ENCODE measurements around the gene PDE4C.
"Not testable (repeated sequence)": the region's sequence is repeated elsewhere in the genome, so short reads cannot be mapped to it uniquely, and the experiment has no call there.

Gene PDE4C

GRCh38 chr19:18209912-18210311 is 16.3 kb downstream of the PDE4C start:
- H3K27me3 ChIP-seq (ENCODE audit: control insufficient read depth, insufficient read depth, low read length); H3K27ac ChIP-seq (ENCODE audit: low read depth, low read length); H3K36me3 ChIP-seq (ENCODE audit: control insufficient read depth, insufficient read depth, low read length); H3K9ac ChIP-seq (ENCODE audit: low read length); H3K4me1 ChIP-seq (ENCODE audit: control insufficient read depth, insufficient read depth, low read length); H3K4me3 ChIP-seq (ENCODE audit: low read length): not testable (repeated sequence)

DNA sequence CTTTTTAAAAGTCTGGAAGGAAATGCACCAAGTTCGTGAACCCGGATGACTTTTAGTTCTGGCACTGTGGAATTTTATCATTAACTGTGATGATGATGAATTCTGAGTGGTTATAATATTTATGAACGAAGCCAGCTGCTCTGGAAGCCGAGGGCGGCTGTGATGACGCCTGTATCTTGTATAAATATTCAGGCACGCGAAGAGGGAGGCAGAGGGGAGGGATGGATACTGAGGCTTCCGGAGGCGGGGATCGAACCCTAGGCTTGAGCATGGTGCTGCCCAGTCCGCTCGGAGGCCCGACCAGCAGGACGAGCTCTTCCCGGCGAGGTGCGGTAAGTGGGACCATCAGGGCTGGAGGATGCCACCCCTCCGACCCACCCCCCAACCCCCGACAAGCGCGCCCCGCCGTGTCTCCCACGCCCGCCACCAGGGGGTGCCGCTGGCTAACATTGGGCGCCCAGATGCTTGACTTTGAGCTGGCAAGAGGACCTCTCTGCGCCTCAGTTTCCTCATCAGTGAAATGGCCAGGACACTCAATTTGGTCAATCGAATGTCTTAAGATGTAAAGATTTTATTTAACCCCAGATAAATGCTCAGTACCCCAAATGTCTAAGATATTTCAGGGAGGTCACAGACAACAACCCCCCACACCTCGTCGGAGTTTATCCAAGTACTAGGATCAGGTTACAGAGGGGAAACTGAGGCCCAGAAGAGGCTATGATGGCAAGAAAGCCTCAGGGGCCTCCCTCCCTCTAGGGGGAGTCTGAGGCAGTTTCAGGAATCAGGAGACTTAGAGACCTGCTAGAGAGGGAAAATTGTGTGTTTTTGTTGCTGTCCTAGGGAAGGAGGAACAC is 17.9 kb downstream of the PDE4C start:
- Histone ChIP-seq H3K9ac (ENCODE audit: low read length) (no peak overlapping the region), H3K4me3 (ENCODE audit: low read length) (no peak overlapping the region), H3K27ac (ENCODE audit: low read depth, low read length) (no peak overlapping the region), H3K4me1 (ENCODE audit: control insufficient read depth, insufficient read depth, low read length) (peaks cover 10% of the 10 kb centered on the region), H3K27me3 (ENCODE audit: control insufficient read depth, insufficient read depth, low read length) (no peaks in the 10 kb centered on the region), H3K36me3 (ENCODE audit: control insufficient read depth, insufficient read depth, low read length) (no peaks in the 10 kb centered on the region)

DNA sequence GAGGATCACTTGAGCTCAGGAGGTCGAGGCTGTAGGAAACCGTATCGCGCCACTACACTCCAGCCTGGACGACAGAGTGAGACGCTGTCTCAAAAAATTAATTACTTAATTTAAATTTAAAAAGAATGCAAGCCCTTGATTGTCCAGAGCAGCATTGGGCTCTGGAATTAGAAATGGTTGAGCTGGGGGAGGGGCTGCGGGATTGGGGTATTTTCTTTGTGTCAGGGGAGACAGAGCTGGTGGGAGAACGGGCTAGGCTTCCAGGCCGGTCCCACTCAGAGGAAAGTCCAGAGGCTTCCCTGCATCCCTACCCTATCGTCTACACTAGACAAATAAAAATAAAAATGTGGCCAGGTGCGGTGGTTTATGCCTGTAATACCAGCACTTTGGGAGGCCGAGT is 20.2 kb downstream of the PDE4C start:
- H3K9ac ChIP-seq (ENCODE audit: low read length), result no peak overlapping the region

DNA sequence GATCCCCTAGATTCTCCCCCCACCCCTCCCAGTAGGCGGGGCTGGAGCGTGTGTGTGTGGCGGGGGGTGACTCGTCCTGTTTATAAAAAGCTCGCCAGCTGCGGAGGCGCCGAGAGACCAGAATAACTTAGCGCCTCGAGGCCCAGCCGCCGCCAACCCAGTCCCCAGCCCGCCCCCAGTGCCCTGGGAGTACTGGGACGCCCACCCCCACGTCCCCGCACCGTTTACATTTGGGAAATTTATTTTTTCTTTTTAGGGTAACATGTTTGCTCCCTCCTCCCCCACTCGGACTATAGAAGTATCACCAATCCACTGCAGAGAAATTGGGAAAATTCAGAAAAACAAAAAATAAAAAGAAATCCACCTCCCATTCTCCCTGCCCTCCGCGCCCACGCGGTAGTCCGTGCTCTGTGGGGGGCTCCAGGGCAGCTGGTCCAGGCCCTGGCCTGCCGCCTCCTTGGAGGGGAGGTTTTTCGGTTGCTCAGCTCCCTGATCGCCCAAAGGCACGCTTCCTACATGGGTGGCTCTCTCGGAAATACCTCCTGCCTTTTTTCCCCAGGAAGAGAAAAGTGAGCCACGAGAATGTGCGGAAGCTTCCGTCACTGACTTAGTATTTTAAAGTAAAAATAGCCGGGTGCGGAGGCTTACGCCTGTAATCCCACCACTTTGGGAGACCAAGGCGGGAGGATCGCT is 20.9 kb downstream of the PDE4C start:
- Histone ChIP-seq H3K4me1 (ENCODE audit: control insufficient read depth, insufficient read depth, low read length) (peaks cover 14% of the 10 kb centered on the region), H3K9ac (ENCODE audit: low read length) (peak overlapping the region; percentile 82), H3K27ac (ENCODE audit: low read depth, low read length) (peak overlapping the region; percentile 97), H3K36me3 (ENCODE audit: control insufficient read depth, insufficient read depth, low read length) (no peaks in the 10 kb centered on the region), H3K27me3 (ENCODE audit: control insufficient read depth, insufficient read depth, low read length) (no peaks in the 10 kb centered on the region), H3K4me3 (ENCODE audit: low read length) (peak overlapping the region; percentile 75)

More for the DNA sequence above, 20.2 kb downstream of the PDE4C start:
- Histone ChIP-seq H3K27ac (ENCODE audit: low read depth, low read length) (no peak overlapping the region), H3K27me3 (ENCODE audit: control insufficient read depth, insufficient read depth, low read length) (no peaks in the 10 kb centered on the region), H3K4me1 (ENCODE audit: control insufficient read depth, insufficient read depth, low read length) (peaks cover 14% of the 10 kb centered on the region), H3K4me3 (ENCODE audit: low read length) (peak overlapping the region; percentile 75), H3K36me3 (ENCODE audit: control insufficient read depth, insufficient read depth, low read length) (no peaks in the 10 kb centered on the region)

DNA sequence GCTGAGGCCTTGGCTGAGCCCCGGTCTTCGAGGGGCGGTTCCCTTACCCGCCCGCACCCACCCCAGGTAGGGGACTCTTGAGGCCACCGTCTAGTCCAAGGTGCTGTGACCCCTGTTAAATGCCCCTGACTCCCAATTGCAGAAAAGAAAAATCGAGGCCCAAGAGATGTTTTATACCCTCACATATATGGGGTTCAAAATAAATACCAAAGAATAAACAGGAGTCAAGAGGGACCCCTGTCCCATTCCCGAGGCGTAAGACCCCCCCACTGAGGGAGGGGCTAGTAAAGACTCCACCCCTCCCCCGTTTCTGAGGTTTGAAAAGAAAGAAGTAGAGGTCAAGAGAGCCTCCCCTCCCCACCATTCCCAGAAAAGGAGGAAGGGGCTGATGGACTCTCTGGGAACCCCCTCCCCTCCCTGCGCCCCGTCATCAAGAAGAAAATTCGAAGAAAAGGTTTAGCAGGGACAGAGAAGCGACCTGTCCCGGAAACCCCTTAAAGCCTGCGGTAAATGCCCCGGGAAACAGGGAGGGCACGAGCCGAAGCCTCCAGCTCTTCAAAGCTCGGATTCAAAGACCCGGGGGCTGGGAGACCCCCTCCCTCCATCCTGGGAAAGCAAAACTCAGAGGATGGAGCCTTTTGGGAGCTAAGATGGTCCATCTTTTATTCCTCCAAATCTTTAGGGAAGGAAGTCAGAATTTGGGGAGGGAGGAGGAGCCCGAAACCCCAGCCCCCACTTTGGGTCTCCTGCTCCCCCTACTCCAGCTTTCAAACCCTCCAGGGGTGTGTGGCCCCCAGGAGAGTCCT is 21.6 kb downstream of the PDE4C start:
- Histone ChIP-seq H3K4me1 (ENCODE audit: control insufficient read depth, insufficient read depth, low read length) (peaks cover 14% of the 10 kb centered on the region), H3K4me3 (ENCODE audit: low read length) (peak overlapping the region; percentile 75), H3K27ac (ENCODE audit: low read depth, low read length) (peak overlapping the region; percentile 97), H3K9ac (ENCODE audit: low read length) (peak overlapping the region; percentile 82), H3K27me3 (ENCODE audit: control insufficient read depth, insufficient read depth, low read length) (no peaks in the 10 kb centered on the region), H3K36me3 (ENCODE audit: control insufficient read depth, insufficient read depth, low read length) (no peaks in the 10 kb centered on the region)

DNA sequence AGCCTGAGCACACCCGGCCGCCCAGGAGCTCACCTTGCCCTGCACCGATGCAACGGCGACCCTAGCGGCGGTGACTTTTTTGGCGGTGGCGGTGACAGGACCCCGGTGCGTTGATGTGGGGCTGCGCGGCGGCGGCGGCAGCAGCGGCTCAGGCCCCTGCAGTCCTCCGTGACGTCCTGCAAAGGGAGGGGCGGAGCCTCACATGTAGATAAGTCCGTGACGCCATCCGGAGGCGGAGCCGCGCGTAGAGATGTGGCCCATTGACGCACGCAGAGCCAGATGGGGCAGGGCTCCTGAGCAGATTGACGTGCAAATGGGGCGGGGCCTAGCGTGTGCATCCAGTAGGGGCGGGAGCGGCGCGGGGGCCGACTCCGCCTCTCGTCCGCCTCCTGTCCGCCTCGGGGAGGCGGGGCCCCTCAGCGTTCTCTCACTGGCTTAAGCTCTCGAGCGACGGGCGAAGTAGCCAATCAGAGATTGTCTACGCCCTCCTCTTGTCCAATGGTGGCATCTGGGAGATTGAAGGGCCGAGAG is 22.3 kb downstream of the PDE4C start, which contains the start of gene RAB3A:
Gene RAB3A (minus strand): TSS at position 180 of the 531 bp plus-strand sequence. CDS start 1,302 bp downstream, outside the sequence.
- Histone ChIP-seq H3K27ac (ENCODE audit: low read depth, low read length) (peak within 1 kb of the TSS; percentile 97), H3K4me1 (ENCODE audit: control insufficient read depth, insufficient read depth, low read length) (peaks cover 14% of the 10 kb centered on the region), H3K27me3 (ENCODE audit: control insufficient read depth, insufficient read depth, low read length) (no peaks in the 10 kb centered on the region), H3K4me3 (ENCODE audit: low read length) (peak within 1 kb of the TSS; percentile 90), H3K9ac (ENCODE audit: low read length) (peak within 1 kb of the TSS; percentile 82), H3K36me3 (ENCODE audit: control insufficient read depth, insufficient read depth, low read length) (no peaks in the 10 kb centered on the region)

DNA sequence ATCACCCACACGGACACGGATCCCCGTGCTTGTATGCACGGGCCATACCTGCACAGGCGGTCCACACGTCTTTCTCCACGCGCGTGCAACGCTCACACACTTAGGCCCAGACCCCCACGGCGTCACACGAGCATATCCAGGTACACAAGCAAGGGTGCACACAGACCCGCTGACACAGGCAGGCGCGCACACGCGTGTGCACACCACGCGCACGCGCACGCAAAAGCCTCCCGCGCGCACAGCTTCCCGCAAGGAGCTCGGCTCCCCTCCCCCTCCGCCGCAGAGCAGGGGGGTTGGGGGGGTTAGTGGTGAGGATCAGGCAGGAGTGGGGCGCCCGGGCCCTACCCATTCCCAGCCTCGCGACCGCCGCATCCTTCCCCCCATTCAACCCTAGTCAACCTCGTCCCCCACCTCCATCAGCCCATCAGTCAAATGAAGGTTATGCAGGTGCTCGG is 22.8 kb downstream of the PDE4C start:
- Histone ChIP-seq H3K36me3 (ENCODE audit: control insufficient read depth, insufficient read depth, low read length) (peaks cover 2% of the 10 kb centered on the region), H3K9ac (ENCODE audit: low read length) (peak overlapping the region; percentile 18), H3K4me1 (ENCODE audit: control insufficient read depth, insufficient read depth, low read length) (peaks cover 14% of the 10 kb centered on the region), H3K27ac (ENCODE audit: low read depth, low read length) (peak overlapping the region; percentile 79), H3K27me3 (ENCODE audit: control insufficient read depth, insufficient read depth, low read length) (no peaks in the 10 kb centered on the region), H3K4me3 (ENCODE audit: low read length) (peak overlapping the region; percentile 90)

DNA sequence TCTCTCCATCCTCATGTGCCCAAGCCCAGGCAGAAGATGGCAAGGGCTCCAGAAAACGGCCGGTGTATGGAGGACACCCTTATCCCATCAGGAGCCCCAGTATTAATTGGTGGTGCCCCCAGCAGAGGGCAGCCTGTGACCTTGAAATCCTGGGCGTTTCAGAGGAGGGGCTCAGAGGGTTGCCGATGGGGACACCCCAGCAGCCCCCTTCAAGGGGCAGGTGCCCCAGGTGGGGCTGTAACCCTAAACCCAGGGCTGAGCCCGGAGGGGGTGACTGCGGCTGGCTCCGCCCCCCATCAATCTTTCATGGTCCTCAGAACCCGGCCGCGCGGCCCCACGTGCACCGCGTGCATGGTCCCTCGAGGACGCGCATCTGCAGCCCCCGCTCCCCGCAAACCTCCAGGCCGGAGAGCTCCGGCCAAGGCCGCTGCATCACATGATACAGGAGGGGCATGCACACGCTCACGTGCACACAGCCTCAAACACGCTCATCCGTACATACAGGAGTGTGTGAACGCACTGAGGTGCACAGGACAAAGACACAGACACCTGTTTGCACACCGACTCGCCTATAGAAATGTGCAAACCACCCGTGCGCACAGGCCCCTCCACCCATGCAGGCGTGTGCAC is 23.3 kb downstream of the PDE4C start:
- Histone ChIP-seq H3K9ac (ENCODE audit: low read length) (no peak overlapping the region), H3K27me3 (ENCODE audit: control insufficient read depth, insufficient read depth, low read length) (no peaks in the 10 kb centered on the region)

GRCh38 chr19:18202397-18202777 is 23.9 kb downstream of the PDE4C start:
- no peak overlapping the region for H3K4me3 ChIP-seq (ENCODE audit: low read length)
- H3K4me1 ChIP-seq (ENCODE audit: control insufficient read depth, insufficient read depth, low read length), result peaks cover 14% of the 10 kb centered on the region
- H3K27me3 ChIP-seq (ENCODE audit: control insufficient read depth, insufficient read depth, low read length), result no peaks in the 10 kb centered on the region
- no peak overlapping the region for H3K27ac ChIP-seq (ENCODE audit: low read depth, low read length)
- peaks cover 2% of the 10 kb centered on the region for H3K36me3 ChIP-seq (ENCODE audit: control insufficient read depth, insufficient read depth, low read length)
- H3K9ac ChIP-seq (ENCODE audit: low read length), result no peak overlapping the region

More for the DNA sequence above, 23.3 kb downstream of the PDE4C start:
- Histone ChIP-seq H3K4me3 (ENCODE audit: low read length) (peak overlapping the region; percentile 90), H3K27ac (ENCODE audit: low read depth, low read length) (no peak overlapping the region), H3K4me1 (ENCODE audit: control insufficient read depth, insufficient read depth, low read length) (peaks cover 14% of the 10 kb centered on the region), H3K36me3 (ENCODE audit: control insufficient read depth, insufficient read depth, low read length) (peaks cover 2% of the 10 kb centered on the region)

DNA sequence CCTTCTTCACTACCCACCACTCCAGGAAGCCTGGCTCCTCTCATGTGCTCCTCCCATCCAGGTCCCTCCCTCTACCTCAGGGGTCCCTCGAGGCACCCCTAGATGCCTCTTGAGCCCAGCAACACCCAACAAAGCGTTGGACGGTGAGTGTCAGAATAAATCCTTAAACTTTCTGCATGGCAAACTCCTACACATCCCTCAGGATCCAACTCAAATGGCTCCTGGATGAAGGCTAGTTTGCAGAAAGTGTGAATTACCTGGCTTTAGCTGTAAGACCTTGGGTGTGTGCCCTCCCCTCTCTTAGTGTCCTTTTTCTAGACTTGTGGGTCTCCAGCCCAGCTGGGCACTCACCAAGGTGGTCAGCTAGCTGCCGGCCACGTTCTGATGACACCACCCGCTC is 27.9 kb downstream of the PDE4C start:
- Histone ChIP-seq H3K36me3 (ENCODE audit: control insufficient read depth, insufficient read depth, low read length) (peaks cover 7% of the 10 kb centered on the region), H3K27ac (ENCODE audit: low read depth, low read length) (no peak overlapping the region), H3K4me3 (ENCODE audit: low read length) (no peak overlapping the region), H3K9ac (ENCODE audit: low read length) (no peak overlapping the region), H3K4me1 (ENCODE audit: control insufficient read depth, insufficient read depth, low read length) (peaks cover 14% of the 10 kb centered on the region), H3K27me3 (ENCODE audit: control insufficient read depth, insufficient read depth, low read length) (no peaks in the 10 kb centered on the region)

DNA sequence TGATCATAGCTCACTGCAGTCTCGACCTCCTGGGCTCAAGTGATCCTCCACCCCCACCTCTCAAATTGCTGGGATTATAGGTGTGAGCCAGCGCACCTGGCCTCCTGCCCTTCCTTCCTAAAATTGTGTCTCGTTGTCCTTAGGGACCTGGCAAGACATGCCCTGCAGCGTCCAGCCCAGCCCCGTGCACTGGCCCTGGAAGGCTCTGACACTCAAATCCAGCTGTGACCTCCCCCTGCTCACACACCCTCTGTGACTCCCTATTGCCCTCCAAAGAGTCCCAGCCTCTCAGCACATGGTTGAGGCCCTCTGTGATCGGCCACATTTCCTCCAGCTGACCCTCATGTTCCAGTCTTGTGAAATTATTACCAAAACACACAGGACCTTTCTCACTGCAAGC is 28.3 kb downstream of the PDE4C start:
- Histone ChIP-seq H3K4me1 (ENCODE audit: control insufficient read depth, insufficient read depth, low read length) (peaks cover 10% of the 10 kb centered on the region), H3K4me3 (ENCODE audit: low read length) (no peak overlapping the region), H3K27me3 (ENCODE audit: control insufficient read depth, insufficient read depth, low read length) (no peaks in the 10 kb centered on the region), H3K9ac (ENCODE audit: low read length) (no peak overlapping the region), H3K36me3 (ENCODE audit: control insufficient read depth, insufficient read depth, low read length) (peaks cover 7% of the 10 kb centered on the region), H3K27ac (ENCODE audit: low read depth, low read length) (no peak overlapping the region)

Measured in rectal smooth muscle tissue (tissue), 1 donor.